WERI-Rb-1 (cell line): ENCODE data around the gene PSMB10.
A peak's percentile ranks its signal among the peaks of the same experiment; 100 is the strongest.

Experiments
- DNase-seq: peaks from one replicate; pipeline ENCODE4 v3.0.0-alpha.2; 2020
- H3K27ac ChIP-seq: fragments of 250-450 bp; sonication (Bioruptor Pico); 2 replicates; pipeline ENCODE4 v1.5.1; 2020; ENCODE audit warnings: mild to moderate bottlenecking, moderate library complexity
- H3K27me3 ChIP-seq: fragments of 250-450 bp; sonication (Bioruptor Pico); 2 replicates; pipeline ENCODE4 v1.5.1; 2021; ENCODE audit warnings: mild to moderate bottlenecking, low read depth, moderate library complexity; ENCODE audit not compliant: insufficient read depth, severe bottlenecking
- H3K36me3 ChIP-seq: fragments of 250-450 bp; sonication (Bioruptor Pico); 2 replicates; pipeline ENCODE4 v1.5.1; 2020; ENCODE audit warnings: mild to moderate bottlenecking, moderate library complexity
- H3K4me3 ChIP-seq: 2 replicates; pipeline ENCODE4 v1.5.1; 2011; ENCODE audit warnings: low read depth, mild to moderate bottlenecking, control low read depth, low read length
- H3K9me3 ChIP-seq: fragments of 250-450 bp; sonication (Bioruptor Pico); 2 replicates; pipeline ENCODE4 v1.5.1; 2021; ENCODE audit warnings: mild to moderate bottlenecking, moderate library complexity; ENCODE audit not compliant: severe bottlenecking
- CTCF ChIP-seq: IDR thresholded peaks from 2 replicates; pipeline ENCODE4 v1.5.1; 2011; ENCODE audit warnings: low read depth, mild to moderate bottlenecking, control low read depth, inconsistent platforms, low read length

The PSMB10 gene

GRCh38 chr16:67888331-67888730 is 48.3 kb downstream of the PSMB10 start:
- DNase-seq: peak; percentile 77
- Histone ChIP-seq H3K36me3 (peaks cover 13% of the 10 kb centered on the region), H3K27me3 (no peaks in the 10 kb centered on the region), H3K4me3 (no peak overlapping the region), H3K9me3 (no peaks in the 10 kb centered on the region), H3K27ac (peak overlapping the region; percentile 83)
- no peak for TF ChIP-seq CTCF

- H3K27ac ChIP-seq: peak overlapping the region; percentile 75
- TF ChIP-seq CTCF: peak; percentile 12; the same call in 1 of the 2 replicates
Measured at GRCh38 chr16:67886387-67886786, 50.3 kb downstream of the PSMB10 start.

GRCh38 chr16:67885976-67886375 is 50.7 kb downstream of the PSMB10 start:
- no peak for TF ChIP-seq CTCF
- H3K9me3 ChIP-seq: no peaks in the 10 kb centered on the region
- H3K27ac ChIP-seq: peak overlapping the region; percentile 75
- H3K36me3 ChIP-seq: peaks cover 37% of the 10 kb centered on the region
- H3K27me3 ChIP-seq: no peaks in the 10 kb centered on the region
- H3K4me3 ChIP-seq: no peak overlapping the region
- DNase-seq: no peak

More at GRCh38 chr16:67886387-67886786, 50.3 kb downstream of the PSMB10 start:
- Histone ChIP-seq H3K9me3 (no peaks in the 10 kb centered on the region), H3K36me3 (peaks cover 33% of the 10 kb centered on the region), H3K27me3 (no peaks in the 10 kb centered on the region), H3K4me3 (no peak overlapping the region)
- peak; percentile 44 for DNase-seq

DNA sequence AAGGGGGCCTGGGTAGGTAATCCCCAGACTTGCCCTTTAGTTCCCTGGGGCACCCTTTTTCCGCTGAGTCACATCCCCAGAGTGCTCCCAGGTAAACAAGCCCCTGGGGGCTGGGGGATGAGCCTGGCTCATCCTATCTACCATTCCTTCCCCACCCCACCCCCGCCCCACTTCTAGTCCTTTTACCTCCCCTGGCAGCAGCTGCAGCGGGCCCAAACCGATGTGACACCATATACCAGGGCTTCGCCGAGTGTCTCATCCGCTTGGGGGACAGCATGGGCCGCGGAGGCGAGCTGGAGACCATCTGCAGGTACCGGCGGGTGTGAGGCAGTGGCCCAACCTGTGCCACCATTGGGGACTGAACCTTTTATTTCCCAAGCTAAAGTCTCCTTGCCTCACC is 51.1 kb downstream of the PSMB10 start:
- Histone ChIP-seq H3K27me3 (no peaks in the 10 kb centered on the region), H3K4me3 (no peak overlapping the region), H3K27ac (peak overlapping the region; percentile 75), H3K36me3 (peaks cover 41% of the 10 kb centered on the region), H3K9me3 (no peaks in the 10 kb centered on the region)
- peak; percentile 64 for DNase-seq
- TF ChIP-seq CTCF: no peak

- no peaks in the 10 kb centered on the region for H3K27me3 ChIP-seq
- peak; percentile 92 for DNase-seq
- H3K4me3 ChIP-seq: no peak within 1 kb of the TSS
- H3K27ac ChIP-seq: peak within 1 kb of the TSS; percentile 75
- no peak for TF ChIP-seq CTCF
- H3K9me3 ChIP-seq: no peaks in the 10 kb centered on the region
- peaks cover 48% of the 10 kb centered on the region for H3K36me3 ChIP-seq
Measured at GRCh38 chr16:67884684-67885083, 52.0 kb downstream of the PSMB10 start, which contains the start of gene NRN1L. Gene NRN1L (plus strand): TSS chr16:67884885. CDS start chr16:67884904, 19 bp downstream.
